ENCODE results near the gene DERA. TPM values are rescaled to one million over a fixed set of nuclear protein-coding genes. Genes with fewer than 3 reads are reported as not detected.
"Not testable (repeated sequence)": the region's sequence is repeated elsewhere in the genome, so short reads cannot be mapped to it uniquely, and the experiment has no call there.

DERA gene
- total RNA-seq, 1 donor from 2014 or later: 20.2 TPM

DNA sequence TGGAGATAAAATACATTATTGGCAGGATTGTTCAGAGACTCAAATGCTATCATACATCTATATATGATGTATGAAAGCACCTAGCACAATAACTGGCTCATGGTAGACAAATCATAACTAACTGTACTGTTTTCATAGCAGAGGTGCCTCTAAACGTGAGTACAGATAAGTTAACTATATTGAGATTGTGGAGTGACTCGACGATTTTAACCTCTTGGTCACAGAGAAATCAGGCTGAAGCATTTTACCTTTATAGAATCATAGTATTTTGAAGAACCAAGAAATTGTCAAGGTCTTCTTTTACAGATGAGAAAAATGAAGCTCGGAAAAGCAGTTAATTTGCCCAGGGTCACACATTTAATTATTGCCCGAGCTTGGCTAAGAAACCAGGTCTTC lies 666 bp upstream of the DERA start:
- H3K36me3 ChIP-seq: peaks cover 12% of the 10 kb centered on the region
- intact Hi-C loops (cut with micrococcal nuclease): no loop called here

DNA sequence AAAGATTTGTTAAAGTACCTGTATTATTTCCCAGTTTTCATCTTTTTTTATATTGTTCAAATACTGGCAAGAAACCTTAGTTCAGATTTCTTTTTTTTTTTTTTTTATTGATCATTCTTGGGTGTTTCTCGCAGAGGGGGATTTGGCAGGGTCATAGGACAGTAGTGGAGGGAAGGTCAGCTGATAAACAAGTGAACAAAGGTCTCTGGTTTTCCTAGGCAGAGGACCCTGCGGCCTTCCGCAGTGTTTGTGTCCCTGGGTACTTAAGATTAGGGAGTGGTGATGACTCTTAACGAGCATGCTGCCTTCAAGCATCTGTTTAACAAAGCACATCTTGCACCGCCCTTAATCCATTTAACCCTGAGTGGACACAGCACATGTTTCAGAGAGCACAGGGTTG lies 799 bp downstream of the DERA start:
- H3K36me3 ChIP-seq; DNase-seq; intact Hi-C loops (cut with micrococcal nuclease); H3K27me3 ChIP-seq (ENCODE audit: low read depth); H3K9me3 ChIP-seq (replicated peaks): not testable (repeated sequence)
- peak overlapping the region; percentile 73 for H3K4me3 ChIP-seq
- H3K27ac ChIP-seq (replicated peaks): peak overlapping the region; percentile 86
- peaks cover 25% of the 10 kb centered on the region for H3K4me1 ChIP-seq

More for the DNA sequence above, 666 bp upstream of the DERA start:
- Histone ChIP-seq H3K9me3 (replicated peaks) (no peaks in the 10 kb centered on the region), H3K27me3 (ENCODE audit: low read depth) (no peaks in the 10 kb centered on the region), H3K4me1 (peaks cover 25% of the 10 kb centered on the region), H3K27ac (replicated peaks) (peak overlapping the region; percentile 86), H3K4me3 (peak overlapping the region; percentile 73)
- TF ChIP-seq, protein P1, sequence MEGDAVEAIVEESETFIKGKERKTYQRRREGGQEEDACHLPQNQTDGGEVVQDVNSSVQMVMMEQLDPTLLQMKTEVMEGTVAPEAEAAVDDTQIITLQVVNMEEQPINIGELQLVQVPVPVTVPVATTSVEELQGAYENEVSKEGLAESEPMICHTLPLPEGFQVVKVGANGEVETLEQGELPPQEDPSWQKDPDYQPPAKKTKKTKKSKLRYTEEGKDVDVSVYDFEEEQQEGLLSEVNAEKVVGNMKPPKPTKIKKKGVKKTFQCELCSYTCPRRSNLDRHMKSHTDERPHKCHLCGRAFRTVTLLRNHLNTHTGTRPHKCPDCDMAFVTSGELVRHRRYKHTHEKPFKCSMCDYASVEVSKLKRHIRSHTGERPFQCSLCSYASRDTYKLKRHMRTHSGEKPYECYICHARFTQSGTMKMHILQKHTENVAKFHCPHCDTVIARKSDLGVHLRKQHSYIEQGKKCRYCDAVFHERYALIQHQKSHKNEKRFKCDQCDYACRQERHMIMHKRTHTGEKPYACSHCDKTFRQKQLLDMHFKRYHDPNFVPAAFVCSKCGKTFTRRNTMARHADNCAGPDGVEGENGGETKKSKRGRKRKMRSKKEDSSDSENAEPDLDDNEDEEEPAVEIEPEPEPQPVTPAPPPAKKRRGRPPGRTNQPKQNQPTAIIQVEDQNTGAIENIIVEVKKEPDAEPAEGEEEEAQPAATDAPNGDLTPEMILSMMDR (IDR thresholded peaks at IDR 0.05; ENCODE audit: borderline replicate concordance): no peak
- no peak for DNase-seq

DNA sequence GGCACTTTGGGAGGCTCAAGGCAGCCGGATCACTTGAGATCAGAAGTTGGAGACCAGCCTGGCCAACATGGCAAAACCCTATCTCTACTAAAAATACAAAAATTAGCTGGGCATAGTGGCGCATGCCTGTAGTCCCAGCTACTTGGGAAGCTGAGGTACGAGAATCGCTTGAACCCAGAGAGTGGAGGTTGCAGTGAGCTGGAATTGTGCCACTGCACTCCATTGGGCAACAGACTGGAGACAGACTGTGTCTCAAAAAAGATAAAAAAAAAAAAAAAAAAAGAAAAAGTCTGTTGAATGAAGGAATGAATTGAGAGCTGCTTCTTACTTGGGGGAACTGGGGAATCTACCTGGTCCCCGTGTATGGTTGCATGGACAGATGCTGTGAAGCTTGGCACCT lies 3.0 kb downstream of the DERA start:
- not testable (repeated sequence) for H3K4me3 ChIP-seq, DNase-seq

DNA sequence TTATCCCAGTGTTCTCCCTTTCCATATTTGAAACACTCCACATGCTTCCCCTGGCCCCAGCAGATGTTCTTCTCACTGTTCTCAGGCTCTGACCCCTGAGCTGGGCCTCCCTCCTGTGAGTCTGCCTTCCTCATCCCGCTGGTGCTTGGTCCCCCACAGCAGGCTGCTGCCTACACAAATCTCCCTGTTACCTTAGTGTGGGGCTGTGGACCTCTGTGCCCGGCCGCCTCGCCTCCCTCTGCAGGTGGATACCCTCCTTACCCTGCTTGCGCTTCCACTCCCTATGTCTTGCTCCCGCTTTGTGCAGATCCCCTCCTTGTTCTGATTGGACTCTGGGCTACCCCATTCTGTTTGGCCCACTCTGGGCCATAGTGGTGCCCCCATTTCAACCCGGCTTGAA lies 6.9 kb downstream of the DERA start:
- H3K27ac ChIP-seq (replicated peaks): no peak overlapping the region
- H3K36me3 ChIP-seq: no peaks in the 10 kb centered on the region
- no peaks in the 10 kb centered on the region for H3K27me3 ChIP-seq (ENCODE audit: low read depth)
- intact Hi-C loops (cut with micrococcal nuclease): no loop called here
- no peak overlapping the region for H3K4me3 ChIP-seq
- TF ChIP-seq, protein P1 (IDR thresholded peaks at IDR 0.05; ENCODE audit: borderline replicate concordance): no peak
- peaks cover 5% of the 10 kb centered on the region for H3K4me1 ChIP-seq
- DNase-seq: no peak
- H3K9me3 ChIP-seq (replicated peaks): no peaks in the 10 kb centered on the region

More for the DNA sequence above, 3.0 kb downstream of the DERA start:
- H3K9me3 ChIP-seq (replicated peaks); H3K27ac ChIP-seq (replicated peaks); H3K36me3 ChIP-seq; intact Hi-C loops (cut with micrococcal nuclease); H3K27me3 ChIP-seq (ENCODE audit: low read depth): not testable (repeated sequence)
- H3K4me1 ChIP-seq: peaks cover 25% of the 10 kb centered on the region

DNA sequence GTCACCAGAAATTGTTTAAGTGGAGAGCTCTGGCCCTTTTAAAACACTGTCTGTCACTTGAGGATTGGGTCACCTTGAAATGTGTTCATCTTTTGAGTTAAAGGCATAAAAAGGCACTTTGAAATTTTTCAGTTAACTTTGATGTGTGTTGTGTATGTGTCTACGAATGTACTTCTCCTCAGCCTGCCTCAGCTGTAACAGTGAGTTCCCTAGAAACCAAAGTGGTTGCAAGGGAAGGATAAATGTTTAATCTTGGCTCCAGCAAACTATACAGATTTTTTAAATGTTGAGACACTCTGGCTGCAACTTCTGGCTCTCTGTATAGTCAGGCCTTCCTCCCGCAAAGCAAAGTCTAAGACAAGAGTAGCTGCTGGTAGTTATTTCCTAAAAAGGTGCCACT lies 8.3 kb downstream of the DERA start:
- no peak for DNase-seq
- Histone ChIP-seq H3K27ac (replicated peaks) (no peak overlapping the region), H3K27me3 (ENCODE audit: low read depth) (no peaks in the 10 kb centered on the region), H3K36me3 (no peaks in the 10 kb centered on the region), H3K4me1 (peaks cover under 1% of the 10 kb centered on the region), H3K4me3 (no peak overlapping the region), H3K9me3 (replicated peaks) (no peaks in the 10 kb centered on the region)
- TF ChIP-seq, protein P1 (IDR thresholded peaks at IDR 0.05; ENCODE audit: borderline replicate concordance): no peak
- intact Hi-C loops (cut with micrococcal nuclease): no loop called here

DNA sequence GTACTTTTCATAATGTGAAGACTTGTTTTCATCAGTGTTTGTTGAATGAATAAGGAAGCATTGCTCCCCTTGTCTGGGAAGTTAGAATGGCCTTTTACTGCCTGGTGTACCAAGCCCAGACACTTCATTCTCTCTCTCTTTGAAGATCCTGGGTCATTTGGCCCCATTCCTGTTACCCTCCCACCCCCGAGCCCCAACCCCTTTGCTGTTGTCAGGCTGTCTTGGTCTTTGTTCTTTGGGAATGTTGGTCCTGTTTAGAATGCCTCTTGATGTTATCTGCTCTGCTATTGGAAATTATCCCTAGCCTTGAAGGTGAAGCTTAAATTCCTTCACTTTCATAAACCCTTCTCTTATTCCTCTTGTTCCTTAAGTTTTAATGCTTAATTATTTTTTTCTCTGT lies 13.8 kb downstream of the DERA start:
- H3K9me3 ChIP-seq (replicated peaks): no peaks in the 10 kb centered on the region
- H3K27ac ChIP-seq (replicated peaks): no peak overlapping the region
- no peaks in the 10 kb centered on the region for H3K27me3 ChIP-seq (ENCODE audit: low read depth)
- intact Hi-C loops (cut with micrococcal nuclease): no loop called here
- no peaks in the 10 kb centered on the region for H3K36me3 ChIP-seq
- TF ChIP-seq, protein P1 (IDR thresholded peaks at IDR 0.05; ENCODE audit: borderline replicate concordance): no peak
- no peak for DNase-seq
- H3K4me3 ChIP-seq: no peak overlapping the region
- H3K4me1 ChIP-seq: peaks cover 19% of the 10 kb centered on the region

DNA sequence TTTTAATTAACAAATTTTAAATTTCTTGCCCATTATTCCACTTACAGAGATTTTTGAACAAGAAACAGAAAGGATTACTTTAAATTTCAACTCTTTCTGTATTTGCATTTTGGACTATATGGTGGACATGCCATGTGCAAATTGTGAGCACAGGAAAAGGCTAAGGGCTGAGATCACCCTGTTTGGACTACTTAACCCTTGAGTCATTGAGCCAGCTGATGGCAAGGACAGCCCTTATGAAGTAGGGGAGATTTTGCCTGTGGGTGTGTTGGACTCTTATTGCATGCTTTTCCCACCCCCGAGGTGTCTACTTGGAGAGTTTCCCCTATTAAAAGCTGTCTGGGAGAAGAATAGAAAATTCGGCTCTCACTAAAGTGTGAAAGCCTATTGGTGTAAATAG lies 17.2 kb downstream of the DERA start:
- DNase-seq: no peak
- no peak overlapping the region for H3K4me3 ChIP-seq
- peaks cover 19% of the 10 kb centered on the region for H3K4me1 ChIP-seq
- H3K9me3 ChIP-seq (replicated peaks): no peaks in the 10 kb centered on the region
- no peaks in the 10 kb centered on the region for H3K27me3 ChIP-seq (ENCODE audit: low read depth)
- no peak overlapping the region for H3K27ac ChIP-seq (replicated peaks)
- TF ChIP-seq, protein P1 (IDR thresholded peaks at IDR 0.05; ENCODE audit: borderline replicate concordance): no peak
- H3K36me3 ChIP-seq: no peaks in the 10 kb centered on the region
- intact Hi-C loops (cut with micrococcal nuclease): no loop called here
